Transverse colon (tissue), 4 donors: ENCODE data around the gene CCT8.

ENCODE experiments used
- EP300 ChIP-seq: sonication (generic); formaldehyde crosslinking; IDR thresholded peaks from one replicate; pipeline ENCODE4 v1.6.1; 2017; ENCODE audit warnings: antibody characterized with exemption, low read depth
- POLR2A ChIP-seq: fragments of 450-650 bp; IDR thresholded peaks from one replicate; pipeline ENCODE4 v1.6.1; 2016; ENCODE audit warnings: antibody characterized with exemption, mild to moderate bottlenecking, moderate library complexity
- POLR2AphosphoS5 ChIP-seq, 3 donors: sonication (generic); formaldehyde crosslinking; IDR thresholded peaks; one replicate each; pipeline ENCODE4 v1.6.1; 2016; ENCODE audit warnings: antibody characterized with exemption in 3 of 3
- TF ChIP-seq, protein P1 (sequence below), 5 experiments: fragments of 200-600 bp in 3 of 5; fragments of 450-650 bp in 2 of 5; sonication (generic) in 3 of 5; IDR thresholded peaks; 1 replicate in 2 of 5; 2 replicates in 3 of 5; pipeline ENCODE4 v1.5.1; 2016 to 2017; ENCODE audit warnings: antibody characterized with exemption in 5 of 5, inconsistent platforms in 3 of 5, mild to moderate bottlenecking in 2 of 5, moderate library complexity in 1 of 5

DNA sequence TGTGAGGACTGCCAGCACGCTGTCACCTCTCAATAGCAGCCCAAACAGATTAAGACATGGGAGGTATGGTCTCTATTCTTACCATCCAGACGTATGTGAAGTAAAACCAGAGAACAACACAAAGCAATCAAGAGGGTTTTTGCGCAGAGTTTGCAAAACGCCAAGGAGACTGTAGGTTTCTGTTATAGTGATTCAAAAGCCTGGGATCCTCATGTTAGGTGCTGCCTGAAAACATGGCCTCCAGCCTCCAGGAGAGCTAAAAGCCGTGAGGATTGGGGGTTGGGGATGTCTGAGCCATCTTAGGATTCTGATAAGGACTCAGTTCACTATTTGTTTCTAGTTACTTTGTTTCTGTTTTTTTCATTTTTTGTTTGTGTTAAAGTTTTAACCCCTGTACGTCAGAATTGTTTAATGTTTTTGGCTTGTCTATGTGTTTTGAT, 4.2 kb upstream of the CCT8 start:
- TF ChIP-seq, protein P1, sequence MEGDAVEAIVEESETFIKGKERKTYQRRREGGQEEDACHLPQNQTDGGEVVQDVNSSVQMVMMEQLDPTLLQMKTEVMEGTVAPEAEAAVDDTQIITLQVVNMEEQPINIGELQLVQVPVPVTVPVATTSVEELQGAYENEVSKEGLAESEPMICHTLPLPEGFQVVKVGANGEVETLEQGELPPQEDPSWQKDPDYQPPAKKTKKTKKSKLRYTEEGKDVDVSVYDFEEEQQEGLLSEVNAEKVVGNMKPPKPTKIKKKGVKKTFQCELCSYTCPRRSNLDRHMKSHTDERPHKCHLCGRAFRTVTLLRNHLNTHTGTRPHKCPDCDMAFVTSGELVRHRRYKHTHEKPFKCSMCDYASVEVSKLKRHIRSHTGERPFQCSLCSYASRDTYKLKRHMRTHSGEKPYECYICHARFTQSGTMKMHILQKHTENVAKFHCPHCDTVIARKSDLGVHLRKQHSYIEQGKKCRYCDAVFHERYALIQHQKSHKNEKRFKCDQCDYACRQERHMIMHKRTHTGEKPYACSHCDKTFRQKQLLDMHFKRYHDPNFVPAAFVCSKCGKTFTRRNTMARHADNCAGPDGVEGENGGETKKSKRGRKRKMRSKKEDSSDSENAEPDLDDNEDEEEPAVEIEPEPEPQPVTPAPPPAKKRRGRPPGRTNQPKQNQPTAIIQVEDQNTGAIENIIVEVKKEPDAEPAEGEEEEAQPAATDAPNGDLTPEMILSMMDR (IDR thresholded peaks at IDR 0.05) = no peak
- TF ChIP-seq EP300 (no peak), POLR2A (no peak), POLR2AphosphoS5 (IDR thresholded peaks at IDR 0.05) (no peak)
